ENCODE results near the gene AAGAB.

Gene AAGAB

DNA sequence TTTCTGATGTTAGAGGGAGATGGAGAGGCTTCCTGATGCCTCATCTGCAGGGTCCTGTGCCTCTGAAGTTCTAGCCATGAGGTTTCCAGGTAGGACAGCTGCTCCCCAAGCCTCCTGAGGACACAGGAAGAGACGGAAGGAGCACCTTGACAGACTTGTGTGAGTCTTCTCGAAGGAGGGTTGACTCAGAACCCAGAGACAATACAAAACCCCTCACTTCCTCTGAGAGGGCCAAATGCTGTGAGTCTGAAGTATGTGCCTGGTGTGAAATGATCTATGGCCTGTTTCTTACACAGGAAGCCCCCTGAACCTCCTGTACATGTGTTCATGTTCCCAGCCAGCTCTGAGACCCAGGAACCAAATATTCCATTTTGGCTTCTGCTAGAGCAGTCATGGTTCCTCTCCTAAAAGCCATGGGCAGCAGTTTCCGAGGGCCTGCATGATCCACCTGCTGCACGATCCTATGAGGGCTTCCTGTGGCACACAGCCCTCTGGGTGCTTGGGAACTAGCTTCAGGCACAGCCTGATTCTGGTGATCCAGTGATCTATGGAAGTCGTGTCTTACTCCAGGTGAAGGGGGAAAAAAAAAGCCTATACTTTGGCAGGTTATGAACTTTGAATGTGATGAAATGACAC lies 62.2 kb downstream of the AAGAB start:
- TF ChIP-seq CTCF (IDR thresholded peaks at IDR 0.05; ENCODE audit: insufficient read depth, low read length): no peak
- TF ChIP-seq POLR2AphosphoS5 (IDR thresholded peaks at IDR 0.05; ENCODE audit: low read depth): no peak
- no peaks in the 10 kb centered on the region for H3K27me3 ChIP-seq (ENCODE audit: insufficient read depth, poor library complexity, severe bottlenecking)
- H3K4me3 ChIP-seq (replicated peaks; ENCODE audit: insufficient read depth, low read length): no peak overlapping the region
- no peak for DNase-seq (ENCODE audit: low read depth in 1 of 2, low spot score in 1 of 2)
- H3K27ac ChIP-seq (replicated peaks): no peak overlapping the region

GRCh38 chr15:67190813-67191212 lies 63.6 kb downstream of the AAGAB start:
- no peak for DNase-seq (ENCODE audit: low read depth in 1 of 2, low spot score in 1 of 2)
- Histone ChIP-seq H3K4me3 (replicated peaks; ENCODE audit: insufficient read depth, low read length) (no peak overlapping the region), H3K27ac (replicated peaks) (no peak overlapping the region), H3K27me3 (ENCODE audit: insufficient read depth, poor library complexity, severe bottlenecking) (no peaks in the 10 kb centered on the region)
- TF ChIP-seq CTCF (IDR thresholded peaks at IDR 0.05; ENCODE audit: insufficient read depth, low read length) (no peak), SPI1 (IDR thresholded peaks at IDR 0.05; ENCODE audit: borderline replicate concordance, low read depth) (no peak), GABPA (IDR thresholded peaks at IDR 0.05; ENCODE audit: low read depth) (no peak), POLR2AphosphoS5 (IDR thresholded peaks at IDR 0.05; ENCODE audit: low read depth) (no peak)
- TF ChIP-seq, protein P1, sequence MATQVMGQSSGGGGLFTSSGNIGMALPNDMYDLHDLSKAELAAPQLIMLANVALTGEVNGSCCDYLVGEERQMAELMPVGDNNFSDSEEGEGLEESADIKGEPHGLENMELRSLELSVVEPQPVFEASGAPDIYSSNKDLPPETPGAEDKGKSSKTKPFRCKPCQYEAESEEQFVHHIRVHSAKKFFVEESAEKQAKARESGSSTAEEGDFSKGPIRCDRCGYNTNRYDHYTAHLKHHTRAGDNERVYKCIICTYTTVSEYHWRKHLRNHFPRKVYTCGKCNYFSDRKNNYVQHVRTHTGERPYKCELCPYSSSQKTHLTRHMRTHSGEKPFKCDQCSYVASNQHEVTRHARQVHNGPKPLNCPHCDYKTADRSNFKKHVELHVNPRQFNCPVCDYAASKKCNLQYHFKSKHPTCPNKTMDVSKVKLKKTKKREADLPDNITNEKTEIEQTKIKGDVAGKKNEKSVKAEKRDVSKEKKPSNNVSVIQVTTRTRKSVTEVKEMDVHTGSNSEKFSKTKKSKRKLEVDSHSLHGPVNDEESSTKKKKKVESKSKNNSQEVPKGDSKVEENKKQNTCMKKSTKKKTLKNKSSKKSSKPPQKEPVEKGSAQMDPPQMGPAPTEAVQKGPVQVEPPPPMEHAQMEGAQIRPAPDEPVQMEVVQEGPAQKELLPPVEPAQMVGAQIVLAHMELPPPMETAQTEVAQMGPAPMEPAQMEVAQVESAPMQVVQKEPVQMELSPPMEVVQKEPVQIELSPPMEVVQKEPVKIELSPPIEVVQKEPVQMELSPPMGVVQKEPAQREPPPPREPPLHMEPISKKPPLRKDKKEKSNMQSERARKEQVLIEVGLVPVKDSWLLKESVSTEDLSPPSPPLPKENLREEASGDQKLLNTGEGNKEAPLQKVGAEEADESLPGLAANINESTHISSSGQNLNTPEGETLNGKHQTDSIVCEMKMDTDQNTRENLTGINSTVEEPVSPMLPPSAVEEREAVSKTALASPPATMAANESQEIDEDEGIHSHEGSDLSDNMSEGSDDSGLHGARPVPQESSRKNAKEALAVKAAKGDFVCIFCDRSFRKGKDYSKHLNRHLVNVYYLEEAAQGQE (IDR thresholded peaks at IDR 0.05; ENCODE audit: insufficient replicate concordance, low read depth): no peak

- no peaks in the 10 kb centered on the region for H3K27me3 ChIP-seq (ENCODE audit: insufficient read depth, poor library complexity, severe bottlenecking)
- H3K27ac ChIP-seq (replicated peaks): no peak overlapping the region
- TF ChIP-seq GABPA (IDR thresholded peaks at IDR 0.05; ENCODE audit: low read depth): no peak
- TF ChIP-seq, protein P1 (IDR thresholded peaks at IDR 0.05; ENCODE audit: insufficient replicate concordance, low read depth): no peak
- no peak for TF ChIP-seq POLR2AphosphoS5 (IDR thresholded peaks at IDR 0.05; ENCODE audit: low read depth)
- TF ChIP-seq SPI1 (IDR thresholded peaks at IDR 0.05; ENCODE audit: borderline replicate concordance, low read depth): no peak
- TF ChIP-seq CTCF (IDR thresholded peaks at IDR 0.05; ENCODE audit: insufficient read depth, low read length): no peak
- no peak for DNase-seq (ENCODE audit: low read depth in 1 of 2, low spot score in 1 of 2)
- H3K4me3 ChIP-seq (replicated peaks; ENCODE audit: insufficient read depth, low read length): no peak overlapping the region
These were observed 64.1 kb downstream of the AAGAB start for GRCh38 chr15:67190326-67190725.

Data from HL-60 (cell line).